AG10803 (cell line): ENCODE results near the gene BLOC1S5.

Experiments used
- DNase-seq: peaks from one replicate; pipeline ENCODE4 v3.0.0; 2010; ENCODE audit warnings: low read depth
- H3K4me3 ChIP-seq: 2 replicates; pipeline ENCODE4 v1.5.1; 2011; ENCODE audit warnings: mild to moderate bottlenecking, low read length, control low read depth
- TF ChIP-seq, protein P1 (sequence below): conservative IDR thresholded peaks from 2 replicates; pipeline ENCODE4 v1.5.1; 2011; ENCODE audit warnings: mild to moderate bottlenecking, low read length, control low read depth, inconsistent platforms

BLOC1S5 gene

DNA sequence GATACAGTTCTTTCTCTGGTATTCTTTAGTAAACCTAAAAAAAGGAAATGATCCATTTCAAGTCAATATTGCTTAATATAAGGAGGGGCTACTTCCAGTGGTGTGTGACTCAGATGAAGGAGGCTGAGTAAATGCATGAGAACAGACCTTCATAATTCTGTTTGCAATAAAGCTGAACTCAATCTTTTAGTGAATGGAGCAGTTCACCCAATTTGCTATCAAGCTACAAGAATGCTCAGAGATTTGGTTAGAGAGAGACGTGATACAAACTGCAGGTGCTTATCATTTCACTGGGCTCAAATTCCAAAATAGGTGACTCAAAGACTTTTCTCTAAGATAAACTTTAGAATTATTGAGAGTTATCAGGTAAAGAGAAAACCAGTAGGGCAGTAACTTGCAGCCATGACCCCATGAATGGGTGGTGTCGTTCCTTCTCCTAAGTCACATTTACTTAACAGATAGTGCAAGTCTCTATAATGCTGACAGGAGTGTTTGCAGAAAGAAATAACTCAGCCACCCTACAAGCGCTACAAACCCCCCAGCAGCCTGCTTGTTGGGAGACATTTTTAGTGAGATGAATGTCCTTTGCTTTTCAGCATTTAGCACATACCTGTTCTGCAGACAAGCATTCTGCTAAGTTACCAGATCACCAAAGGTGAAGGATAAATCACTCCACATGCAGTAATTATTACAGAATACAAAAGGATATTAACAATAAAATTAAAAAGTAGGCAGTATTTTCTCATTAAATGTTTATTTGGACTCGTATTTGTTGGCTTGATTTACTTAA lies 16.4 kb upstream of the BLOC1S5 start:
- TF ChIP-seq, protein P1, sequence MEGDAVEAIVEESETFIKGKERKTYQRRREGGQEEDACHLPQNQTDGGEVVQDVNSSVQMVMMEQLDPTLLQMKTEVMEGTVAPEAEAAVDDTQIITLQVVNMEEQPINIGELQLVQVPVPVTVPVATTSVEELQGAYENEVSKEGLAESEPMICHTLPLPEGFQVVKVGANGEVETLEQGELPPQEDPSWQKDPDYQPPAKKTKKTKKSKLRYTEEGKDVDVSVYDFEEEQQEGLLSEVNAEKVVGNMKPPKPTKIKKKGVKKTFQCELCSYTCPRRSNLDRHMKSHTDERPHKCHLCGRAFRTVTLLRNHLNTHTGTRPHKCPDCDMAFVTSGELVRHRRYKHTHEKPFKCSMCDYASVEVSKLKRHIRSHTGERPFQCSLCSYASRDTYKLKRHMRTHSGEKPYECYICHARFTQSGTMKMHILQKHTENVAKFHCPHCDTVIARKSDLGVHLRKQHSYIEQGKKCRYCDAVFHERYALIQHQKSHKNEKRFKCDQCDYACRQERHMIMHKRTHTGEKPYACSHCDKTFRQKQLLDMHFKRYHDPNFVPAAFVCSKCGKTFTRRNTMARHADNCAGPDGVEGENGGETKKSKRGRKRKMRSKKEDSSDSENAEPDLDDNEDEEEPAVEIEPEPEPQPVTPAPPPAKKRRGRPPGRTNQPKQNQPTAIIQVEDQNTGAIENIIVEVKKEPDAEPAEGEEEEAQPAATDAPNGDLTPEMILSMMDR, result no peak
- no peak overlapping the region for H3K4me3 ChIP-seq
- peak; percentile 74 for DNase-seq

DNA sequence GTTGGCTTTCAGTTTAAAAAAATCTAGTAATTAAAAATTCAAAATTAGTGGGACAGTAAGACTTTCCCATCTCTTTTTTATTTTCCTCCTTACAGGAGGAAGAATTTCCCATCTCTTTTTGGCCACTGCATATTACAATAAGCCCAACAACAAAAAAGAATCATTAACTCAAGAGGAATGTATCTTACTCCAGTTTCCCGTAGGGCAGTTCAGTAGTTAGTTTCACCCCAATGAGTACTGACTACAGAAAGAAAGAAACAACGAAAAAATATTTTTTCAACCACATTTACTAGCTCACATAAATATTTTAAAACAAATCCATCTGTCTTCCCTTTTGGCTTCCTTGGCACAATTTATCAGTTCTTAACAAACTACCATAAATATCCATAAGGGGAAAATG lies 14.9 kb upstream of the BLOC1S5 start:
- H3K4me3 ChIP-seq, result no peak overlapping the region
- no peak for DNase-seq
- TF ChIP-seq, protein P1, result no peak

DNA sequence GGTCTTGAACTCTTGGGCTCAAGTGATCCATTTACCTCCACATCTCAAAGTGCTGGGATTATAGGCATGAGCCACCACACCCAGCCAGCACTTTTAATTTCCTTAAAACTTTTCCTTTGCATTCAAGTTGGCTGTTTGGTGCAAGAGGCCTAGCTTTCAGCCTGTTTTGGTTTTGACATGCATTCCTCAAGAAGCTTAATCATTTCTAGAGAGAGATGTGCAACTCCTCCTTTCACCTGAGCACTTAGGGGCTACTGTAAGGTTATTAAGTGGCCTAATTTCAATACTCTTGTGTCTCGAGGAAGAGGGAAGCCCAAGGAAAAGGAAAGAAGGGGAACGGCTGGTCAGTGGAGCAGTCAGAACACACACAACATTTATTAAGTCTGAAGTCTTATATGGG lies 13.8 kb upstream of the BLOC1S5 start:
- no peak overlapping the region for H3K4me3 ChIP-seq
- TF ChIP-seq, protein P1, result no peak
- no peak for DNase-seq

DNA sequence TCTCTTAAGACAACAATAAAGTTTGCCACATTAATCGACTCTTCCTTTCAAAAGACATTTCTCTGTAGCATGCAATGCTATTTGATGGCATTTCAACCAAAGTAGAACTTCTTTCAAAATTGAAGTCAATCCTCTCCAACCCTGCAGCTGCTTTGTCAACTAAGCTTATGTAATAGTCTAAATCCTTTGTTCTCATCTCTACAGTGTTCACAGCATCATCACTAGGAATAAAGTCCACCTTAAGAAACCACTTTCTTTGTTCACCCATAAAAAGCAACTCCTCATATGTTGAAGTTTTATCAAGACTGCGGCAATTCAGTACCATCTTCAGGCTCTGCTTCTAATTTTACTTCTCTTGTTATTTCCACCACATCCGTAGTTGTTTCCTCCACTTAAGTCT lies 11.5 kb upstream of the BLOC1S5 start:
- DNase-seq, result no peak
- no peak overlapping the region for H3K4me3 ChIP-seq
- TF ChIP-seq, protein P1, result no peak

DNA sequence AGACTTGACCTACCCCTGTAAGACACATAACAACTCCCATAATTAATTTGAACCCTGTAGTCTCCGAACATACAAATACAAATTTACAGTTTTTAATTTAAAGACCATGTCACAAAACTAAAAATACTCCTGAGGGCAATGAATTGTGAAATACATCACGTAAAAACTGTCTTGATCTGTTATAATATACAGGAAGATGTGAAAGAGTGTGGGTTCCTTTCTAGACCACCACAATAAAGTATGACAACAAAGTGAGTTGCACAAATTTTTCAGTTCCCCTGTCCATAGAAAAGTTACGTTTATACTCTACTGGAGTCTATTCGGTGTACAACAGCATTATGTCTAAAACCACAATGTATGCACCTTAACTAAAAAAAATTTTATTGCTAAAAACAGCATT lies 11.0 kb upstream of the BLOC1S5 start:
- TF ChIP-seq, protein P1, result no peak
- no peak for DNase-seq
- H3K4me3 ChIP-seq, result no peak overlapping the region

GRCh38 chr6:8074213-8074612 lies 10.0 kb upstream of the BLOC1S5 start:
- TF ChIP-seq, protein P1, result no peak
- peak; percentile 64 for DNase-seq
- no peak overlapping the region for H3K4me3 ChIP-seq

GRCh38 chr6:8073758-8074157 lies 9.6 kb upstream of the BLOC1S5 start:
- H3K4me3 ChIP-seq, result no peak overlapping the region
- no peak for DNase-seq
- TF ChIP-seq, protein P1, result no peak
